GM12865 (cell line): ENCODE results near the gene IPO7.

Source experiments
- DNase-seq: peaks from one replicate; pipeline ENCODE4 v3.0.0; 2010; ENCODE audit warnings: low read depth
- H3K4me3 ChIP-seq: 2 replicates; pipeline ENCODE4 v1.5.1; 2011; ENCODE audit warnings: mild to moderate bottlenecking, low read depth, low read length, control low read depth
- TF ChIP-seq, protein P1 (sequence below): IDR thresholded peaks from 2 replicates; pipeline ENCODE4 v1.5.1; 2011; ENCODE audit warnings: low read length, control low read depth, low read depth, inconsistent platforms; ENCODE audit not compliant: insufficient read depth; ENCODE audit errors: missing control alignments

The IPO7 gene

DNA sequence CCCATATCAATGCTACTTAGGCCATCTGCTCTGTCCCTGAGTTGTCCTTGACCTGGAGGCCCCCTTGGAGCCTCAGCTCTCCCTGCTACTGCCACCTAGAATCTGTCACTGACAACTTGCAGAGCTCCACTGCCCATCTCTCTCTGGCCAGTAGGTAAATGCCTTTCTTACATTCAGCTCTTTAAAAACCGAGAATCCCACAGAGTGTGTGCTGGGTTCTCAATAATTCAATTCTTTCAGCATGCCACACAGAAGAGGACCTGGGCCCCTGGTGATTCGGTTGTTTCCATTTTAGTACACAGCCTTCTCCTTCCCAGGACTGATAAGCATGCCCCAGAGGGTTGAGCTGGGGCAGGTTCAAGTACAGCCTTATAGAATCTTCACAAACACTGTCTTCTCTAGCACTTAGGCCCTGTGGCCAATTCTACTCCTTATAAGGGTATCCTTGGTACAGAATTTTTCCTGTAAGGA lies 22.0 kb upstream of the IPO7 start:
- TF ChIP-seq, protein P1, sequence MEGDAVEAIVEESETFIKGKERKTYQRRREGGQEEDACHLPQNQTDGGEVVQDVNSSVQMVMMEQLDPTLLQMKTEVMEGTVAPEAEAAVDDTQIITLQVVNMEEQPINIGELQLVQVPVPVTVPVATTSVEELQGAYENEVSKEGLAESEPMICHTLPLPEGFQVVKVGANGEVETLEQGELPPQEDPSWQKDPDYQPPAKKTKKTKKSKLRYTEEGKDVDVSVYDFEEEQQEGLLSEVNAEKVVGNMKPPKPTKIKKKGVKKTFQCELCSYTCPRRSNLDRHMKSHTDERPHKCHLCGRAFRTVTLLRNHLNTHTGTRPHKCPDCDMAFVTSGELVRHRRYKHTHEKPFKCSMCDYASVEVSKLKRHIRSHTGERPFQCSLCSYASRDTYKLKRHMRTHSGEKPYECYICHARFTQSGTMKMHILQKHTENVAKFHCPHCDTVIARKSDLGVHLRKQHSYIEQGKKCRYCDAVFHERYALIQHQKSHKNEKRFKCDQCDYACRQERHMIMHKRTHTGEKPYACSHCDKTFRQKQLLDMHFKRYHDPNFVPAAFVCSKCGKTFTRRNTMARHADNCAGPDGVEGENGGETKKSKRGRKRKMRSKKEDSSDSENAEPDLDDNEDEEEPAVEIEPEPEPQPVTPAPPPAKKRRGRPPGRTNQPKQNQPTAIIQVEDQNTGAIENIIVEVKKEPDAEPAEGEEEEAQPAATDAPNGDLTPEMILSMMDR = no peak
- no peak for DNase-seq
- H3K4me3 ChIP-seq = no peak overlapping the region

DNA sequence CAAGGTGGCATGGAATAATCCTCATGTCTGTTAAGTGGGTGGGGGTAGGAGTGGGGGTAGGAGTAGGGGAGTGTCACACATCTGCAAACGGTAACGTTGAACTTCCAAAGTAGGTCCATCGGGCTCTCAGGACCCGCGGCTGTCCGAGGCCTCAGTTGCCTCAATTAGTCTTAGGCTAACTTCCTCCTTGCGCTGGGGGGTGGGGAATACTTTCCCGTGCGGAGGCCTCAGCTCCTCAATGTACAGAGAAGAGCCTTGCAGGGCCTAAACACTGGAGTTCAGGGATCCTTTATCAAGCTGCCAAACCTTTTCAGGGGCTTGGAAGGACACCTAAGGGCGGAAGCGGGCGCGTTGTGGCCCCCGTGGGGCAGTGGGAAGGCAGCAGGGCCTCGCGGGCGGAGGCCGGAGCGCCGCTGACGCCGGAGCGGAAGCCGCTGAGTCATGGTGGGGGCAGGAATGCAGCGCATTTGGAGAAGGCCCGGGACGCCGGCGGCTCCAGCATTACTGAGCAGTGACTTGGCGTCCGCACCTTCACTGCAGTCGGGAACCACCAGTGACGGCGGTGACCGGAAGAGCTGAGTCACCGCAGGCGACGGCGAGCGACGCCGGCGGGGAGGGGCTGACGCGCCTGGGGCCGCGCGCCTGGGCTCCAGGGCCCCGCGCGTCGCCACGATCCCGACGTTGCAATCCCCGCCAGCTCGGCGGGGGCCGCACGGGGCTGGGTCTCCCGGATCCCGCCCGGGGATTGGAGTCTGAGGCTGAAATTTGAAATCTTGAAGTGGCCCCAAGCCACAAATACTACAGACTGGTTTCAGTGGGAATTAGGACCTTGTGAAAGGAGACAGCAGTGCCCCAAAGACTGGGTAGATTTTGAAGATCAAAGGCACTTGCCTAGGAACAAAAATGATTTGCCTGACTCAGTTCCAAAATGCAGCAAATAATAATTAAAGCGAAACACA lies 20.2 kb upstream of the IPO7 start:
- peak; percentile 93 for DNase-seq
- H3K4me3 ChIP-seq = peak overlapping the region; percentile 61
- TF ChIP-seq, protein P1 = no peak

DNA sequence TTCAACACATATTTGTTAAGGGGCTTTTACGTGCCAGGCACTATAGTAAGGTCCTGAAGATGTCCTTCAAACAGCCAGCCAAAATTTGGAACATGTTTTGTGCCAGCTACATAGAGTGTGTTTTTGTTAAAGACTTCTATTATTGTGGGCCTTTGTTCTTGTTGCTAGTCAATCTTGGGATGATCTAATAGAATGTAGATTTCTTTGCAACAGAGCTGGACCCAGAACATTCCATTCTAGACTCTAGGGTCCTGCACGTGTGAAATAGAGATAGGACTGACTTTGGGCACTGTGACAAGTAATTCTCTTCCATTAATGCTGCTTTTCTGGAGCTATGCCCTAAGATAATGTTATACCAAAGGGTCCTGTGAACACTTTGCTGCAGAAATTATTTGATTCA lies 16.9 kb upstream of the IPO7 start:
- H3K4me3 ChIP-seq = no peak overlapping the region
- TF ChIP-seq, protein P1 = no peak
- DNase-seq = no peak

DNA sequence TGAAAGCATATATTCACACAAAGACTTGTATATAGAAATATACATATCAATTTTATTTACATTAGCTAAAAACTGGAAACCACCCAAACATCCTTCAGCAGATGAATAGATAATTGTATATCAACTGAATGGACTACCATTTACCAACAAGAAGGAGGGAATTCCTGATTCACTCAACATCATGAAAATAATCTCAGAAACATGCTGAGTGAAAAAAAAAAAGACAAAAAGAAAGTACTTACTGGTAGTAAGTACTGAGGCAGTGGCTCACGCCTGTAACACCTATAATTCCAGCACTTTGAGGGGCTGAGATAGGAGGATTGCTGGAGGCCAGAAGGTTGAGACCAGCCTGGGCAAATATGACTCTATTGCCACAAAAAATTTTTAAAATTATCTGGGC lies 7.4 kb upstream of the IPO7 start:
- TF ChIP-seq, protein P1 = no peak
- no peak for DNase-seq
- no peak overlapping the region for H3K4me3 ChIP-seq

DNA sequence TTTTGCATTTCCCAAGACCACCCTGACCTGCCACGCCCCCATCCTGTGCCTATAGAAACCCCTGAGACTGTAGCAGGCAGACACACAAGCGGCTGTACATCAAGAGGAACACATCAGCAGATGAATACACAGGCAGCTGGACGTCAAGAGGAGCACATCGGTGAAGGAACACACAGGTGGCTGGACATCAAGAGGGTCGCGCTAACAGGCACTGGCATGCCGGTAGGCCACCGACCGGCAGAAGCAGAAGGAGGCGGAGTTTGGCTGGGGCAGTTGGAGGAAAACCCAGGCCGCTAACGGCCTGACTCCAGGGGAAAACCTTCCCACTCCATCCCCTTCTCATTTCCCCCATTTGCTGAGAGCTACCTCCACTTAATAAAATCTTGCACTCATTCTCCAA lies 5.4 kb upstream of the IPO7 start:
- H3K4me3 ChIP-seq = no peak overlapping the region
- no peak for DNase-seq
- TF ChIP-seq, protein P1 = no peak

DNA sequence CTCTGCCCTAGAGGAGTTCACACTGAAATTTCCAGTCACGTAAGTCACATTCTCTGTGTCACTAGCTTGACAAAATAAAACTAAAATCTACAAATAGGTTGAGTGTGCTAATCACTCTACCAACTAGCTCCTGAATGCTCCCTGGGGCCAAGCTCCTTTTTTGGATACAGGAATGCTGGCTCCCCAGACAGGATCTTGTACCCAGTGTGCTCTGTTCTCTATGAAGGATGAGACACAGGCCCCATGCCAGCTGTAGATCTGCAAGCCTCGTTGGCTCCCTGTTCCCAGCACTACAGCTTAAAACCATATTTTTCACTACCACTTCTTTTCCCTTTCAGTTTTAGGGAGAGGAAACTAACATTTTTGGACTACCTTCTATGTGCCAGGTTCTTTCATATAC lies 3.7 kb upstream of the IPO7 start:
- DNase-seq = no peak
- TF ChIP-seq, protein P1 = no peak
- no peak overlapping the region for H3K4me3 ChIP-seq
